NT2/D1 (cell line): ENCODE measurements around the gene CCDC74A.
"Not testable (repeated sequence)": the region's sequence is repeated elsewhere in the genome, so short reads cannot be mapped to it uniquely, and the experiment has no call there.

ENCODE experiments used
- SUZ12 ChIP-seq: IDR thresholded peaks from 2 replicates; pipeline ENCODE4 v1.6.1; 2011; ENCODE audit not compliant: insufficient read length, insufficient read depth; ENCODE audit errors: extremely low read depth
- YY1 ChIP-seq: IDR thresholded peaks from 2 replicates; pipeline ENCODE4 v1.6.1; 2011; ENCODE audit not compliant: insufficient read length, insufficient read depth
- ZNF274 ChIP-seq: IDR thresholded peaks from 2 replicates; pipeline ENCODE4 v1.6.1; 2011; ENCODE audit warnings: mild to moderate bottlenecking, low read depth, low read length

GRCh38 chr2:131483981-131484820 lies 43.5 kb upstream of the CCDC74A start:
- TF ChIP-seq YY1, SUZ12, ZNF274: not testable (repeated sequence)
